H9 (cell line): ENCODE data around the gene ZNF564. TPM values are rescaled to one million over a fixed set of nuclear protein-coding genes. Genes with fewer than 3 reads are reported as not detected.

Experiments
- DNase-seq: peaks from one replicate; pipeline ENCODE4 v3.0.0-alpha.2; 2017
- H2AFZ ChIP-seq: one replicate; pipeline ENCODE4 v1.6.1; 2013; ENCODE audit warnings: mild to moderate bottlenecking, low read length, control low read depth, moderate library complexity
- H2AK5ac ChIP-seq: 2 replicates; pipeline ENCODE4 v1.6.1; 2013; ENCODE audit warnings: low read length, control low read depth, mixed read lengths; ENCODE audit not compliant: insufficient read length
- H2BK120ac ChIP-seq: one replicate; pipeline ENCODE4 v1.6.1; 2013; ENCODE audit warnings: low read depth, mild to moderate bottlenecking, low read length, control low read depth, inconsistent platforms; ENCODE audit not compliant: poor library complexity, severe bottlenecking
- H2BK12ac ChIP-seq: 2 replicates; pipeline ENCODE4 v1.6.1; 2013; ENCODE audit warnings: low read length, control low read depth, mixed read lengths, low read depth; ENCODE audit not compliant: insufficient read length
- H2BK15ac ChIP-seq: 2 replicates; pipeline ENCODE4 v1.6.1; 2013; ENCODE audit warnings: low read depth, low read length, control low read depth
- H2BK20ac ChIP-seq: one replicate; pipeline ENCODE4 v1.6.1; 2013; ENCODE audit warnings: low read depth, mild to moderate bottlenecking, low read length, control low read depth, inconsistent platforms; ENCODE audit not compliant: poor library complexity, severe bottlenecking
- H2BK5ac ChIP-seq: 2 replicates; pipeline ENCODE4 v1.6.1; 2013; ENCODE audit warnings: low read length, control low read depth, mixed read lengths; ENCODE audit not compliant: insufficient read length
- H3K14ac ChIP-seq: 2 replicates; pipeline ENCODE4 v1.6.1; 2013; ENCODE audit warnings: low read length, control low read depth; ENCODE audit not compliant: insufficient read depth
- H3K18ac ChIP-seq: 2 replicates; pipeline ENCODE4 v1.6.1; 2013; ENCODE audit warnings: low read depth, mild to moderate bottlenecking, mixed read lengths, low read length, control low read depth; ENCODE audit not compliant: insufficient read length
- H3K23ac ChIP-seq: 2 replicates; pipeline ENCODE4 v1.6.1; 2013; ENCODE audit warnings: low read length, control low read depth, mixed read lengths, low read depth; ENCODE audit not compliant: insufficient read length
- H3K23me2 ChIP-seq: 2 replicates; pipeline ENCODE4 v1.6.1; 2013; ENCODE audit warnings: low read depth, mild to moderate bottlenecking, mixed read lengths, low read length, control low read depth; ENCODE audit not compliant: insufficient read length, poor library complexity, severe bottlenecking
- H3K27ac ChIP-seq: 2 replicates; pipeline ENCODE4 v1.5.1; 2013; ENCODE audit warnings: low read length, control low read depth, mixed read lengths, low read depth; ENCODE audit not compliant: insufficient read length
- H3K27me3 ChIP-seq: 2 replicates; pipeline ENCODE4 v1.6.1; 2013; ENCODE audit warnings: low read length, control low read depth, inconsistent platforms; ENCODE audit not compliant: insufficient read depth
- H3K4ac ChIP-seq: 2 replicates; pipeline ENCODE4 v1.6.1; 2013; ENCODE audit warnings: low read depth, mild to moderate bottlenecking, control low read depth, inconsistent platforms, low read length, moderate library complexity
- H3K4me1 ChIP-seq: 2 replicates; pipeline ENCODE4 v1.6.1; 2013; ENCODE audit warnings: low read length, control low read depth, inconsistent platforms; ENCODE audit not compliant: insufficient read depth
- H3K4me2 ChIP-seq: 2 replicates; pipeline ENCODE4 v1.6.1; 2013; ENCODE audit warnings: low read length, control low read depth, mixed read lengths; ENCODE audit not compliant: insufficient read length, insufficient read depth
- H3K56ac ChIP-seq: 2 replicates; pipeline ENCODE4 v1.6.1; 2013; ENCODE audit warnings: low read depth, mild to moderate bottlenecking, mixed read lengths, low read length, control low read depth; ENCODE audit not compliant: insufficient read length
- H3K79me1 ChIP-seq: 2 replicates; pipeline ENCODE4 v1.6.1; 2013; ENCODE audit warnings: low read depth, mild to moderate bottlenecking, moderate library complexity, low read length, control low read depth, inconsistent platforms; ENCODE audit not compliant: insufficient read depth, poor library complexity, severe bottlenecking
- H3K79me2 ChIP-seq: 2 replicates; pipeline ENCODE4 v1.6.1; 2013; ENCODE audit warnings: low read length, control low read depth, inconsistent platforms; ENCODE audit not compliant: insufficient read depth
- H3K9ac ChIP-seq: 2 replicates; pipeline ENCODE4 v1.6.1; 2013; ENCODE audit warnings: low read length, control low read depth, mixed read lengths; ENCODE audit not compliant: insufficient read length; ENCODE audit errors: extremely low read depth
- H3K9me3 ChIP-seq: one replicate; pipeline ENCODE4 v1.6.1; 2013; ENCODE audit warnings: low read depth, low read length, inconsistent platforms; ENCODE audit not compliant: control insufficient read depth
- H3T11ph ChIP-seq: one replicate; pipeline ENCODE4 v1.6.1; 2013; ENCODE audit warnings: mild to moderate bottlenecking, low read length, control low read depth, inconsistent platforms
- H4K20me1 ChIP-seq: one replicate; pipeline ENCODE4 v1.6.1; 2013; ENCODE audit not compliant: control insufficient read depth, insufficient read length, insufficient read depth
- H4K5ac ChIP-seq: 2 replicates; pipeline ENCODE4 v1.6.1; 2013; ENCODE audit warnings: low read depth, mild to moderate bottlenecking, mixed read lengths, low read length, control low read depth; ENCODE audit not compliant: insufficient read length
- H4K8ac ChIP-seq: replicated peaks from 2 replicates; pipeline ENCODE4 v1.6.1; 2013; ENCODE audit warnings: low read length, control low read depth, mixed read lengths, low read depth; ENCODE audit not compliant: insufficient read length
- H4K91ac ChIP-seq: 2 replicates; pipeline ENCODE4 v1.6.1; 2013; ENCODE audit warnings: low read depth, mild to moderate bottlenecking, moderate library complexity, mixed read lengths, low read length, control low read depth; ENCODE audit not compliant: insufficient read length
- H3K27ac Mint-ChIP-seq, 3 experiments: 2 replicates in 2 of 3; 3 replicates in 1 of 3; pipeline ENCODE4 v1.8.0; 2020 to 2021; ENCODE audit warnings: mixed read lengths in 3 of 3, mild to moderate bottlenecking in 1 of 3, moderate library complexity in 1 of 3
- H3K27me3 Mint-ChIP-seq: 2 replicates; pipeline ENCODE4 v1.8.0; 2021; ENCODE audit warnings: low read depth, mild to moderate bottlenecking, moderate library complexity, mixed read lengths
- H3K36me3 Mint-ChIP-seq, 3 experiments: 2 replicates in 2 of 3; 3 replicates in 1 of 3; pipeline ENCODE4 v1.8.0; 2020 to 2021; ENCODE audit warnings: low read depth in 3 of 3, mixed read lengths in 3 of 3; ENCODE audit not compliant: insufficient read depth in 1 of 3
- H3K4me1 Mint-ChIP-seq, 2 experiments: 2 replicates each; pipeline ENCODE4 v1.8.0; 2020; ENCODE audit warnings: mixed read lengths in 2 of 2
- H3K4me3 Mint-ChIP-seq, 2 experiments: 2 replicates in 1 of 2; 3 replicates in 1 of 2; pipeline ENCODE4 v1.8.0; 2020 to 2021; ENCODE audit warnings: mild to moderate bottlenecking in 2 of 2, mixed read lengths in 2 of 2, moderate library complexity in 1 of 2
- H3K9me3 Mint-ChIP-seq, 2 experiments: 2 replicates in 1 of 2; 3 replicates in 1 of 2; pipeline ENCODE4 v1.8.0; 2020; ENCODE audit warnings: mild to moderate bottlenecking in 2 of 2, mixed read lengths in 2 of 2, moderate library complexity in 1 of 2
- CTCF ChIP-seq: fragments of 200-600 bp; sonication (generic); conservative IDR thresholded peaks from 3 replicates; pipeline ENCODE4 v1.8.0; 2021; ENCODE audit warnings: antibody characterized with exemption, mild to moderate bottlenecking
- WGBS: extraction: QIAGEN DNeasy Blood & Tissue Kit; methylation state at CpG from one replicate; pipeline ENCODE4 v1.1.7; 2013; ENCODE audit warnings: missing lambda C conversion rate, low lambda C conversion rate, mixed read lengths; ENCODE audit not compliant: insufficient read length; ENCODE audit errors: extremely low coverage; 5-methylcytosine and 5-hydroxymethylcytosine counted together
- total RNA-seq: library from RNA; stranded (reverse); gene quantifications from 2 replicates; pipeline ENCODE4 v1.2.1, GENCODE V29; 2021

Gene ZNF564
- total RNA-seq, 1 experiment from 2014 or later = 11.3 TPM

GRCh38 chr19:12597594-12597993 lies 46.3 kb upstream of the ZNF564 start:
- H2BK5ac ChIP-seq = no peak overlapping the region
- WGBS = no CpG with 5 or more reads among the region's 11 CpGs
- no peak for DNase-seq
- H3K23ac ChIP-seq = no peak overlapping the region
- no peak overlapping the region for H2BK120ac ChIP-seq
- no peak overlapping the region for H2BK12ac ChIP-seq
- H4K5ac ChIP-seq = no peak overlapping the region
- no peak overlapping the region for H3K4ac ChIP-seq
- no peaks in the 10 kb centered on the region for H3K23me2 ChIP-seq
- no peaks in the 10 kb centered on the region for H3K79me2 ChIP-seq
- H4K8ac ChIP-seq = no peak overlapping the region
- H3K4me1 Mint-ChIP-seq = peaks cover 0 to 2% of the 10 kb centered on the region in 2 experiments; a peak in 1 of 4 replicates
- H3K9me3 ChIP-seq = no peaks in the 10 kb centered on the region
- no peak for TF ChIP-seq CTCF
- no peak overlapping the region for H3K56ac ChIP-seq
- H3K18ac ChIP-seq = no peak overlapping the region
- no peak overlapping the region for H2AK5ac ChIP-seq
- H3K36me3 Mint-ChIP-seq = peaks cover 7 to 15% (median 10%) of the 10 kb centered on the region in 3 experiments
- no peak overlapping the region for H3K9ac ChIP-seq
- no peaks in the 10 kb centered on the region for H3K79me1 ChIP-seq
- no peak overlapping the region for H2BK20ac ChIP-seq
- H4K20me1 ChIP-seq = no peaks in the 10 kb centered on the region
- H3K4me3 Mint-ChIP-seq = no peak overlapping the region
- no peak overlapping the region for H3K27ac ChIP-seq
- no peak overlapping the region for H4K91ac ChIP-seq
- H2AFZ ChIP-seq = no peak overlapping the region
- no peak overlapping the region for H3K14ac ChIP-seq
- no peaks in the 10 kb centered on the region for H3K27me3 Mint-ChIP-seq
- no peak overlapping the region for H3T11ph ChIP-seq
- H3K4me1 ChIP-seq = no peaks in the 10 kb centered on the region
- no peaks in the 10 kb centered on the region for H3K27me3 ChIP-seq
- H3K4me2 ChIP-seq = no peak overlapping the region
- no peaks in the 10 kb centered on the region for H3K9me3 Mint-ChIP-seq
- H3K27ac Mint-ChIP-seq = no peak overlapping the region
- H2BK15ac ChIP-seq = no peak overlapping the region
